ENCODE measurements around the gene ASTL.

DNA sequence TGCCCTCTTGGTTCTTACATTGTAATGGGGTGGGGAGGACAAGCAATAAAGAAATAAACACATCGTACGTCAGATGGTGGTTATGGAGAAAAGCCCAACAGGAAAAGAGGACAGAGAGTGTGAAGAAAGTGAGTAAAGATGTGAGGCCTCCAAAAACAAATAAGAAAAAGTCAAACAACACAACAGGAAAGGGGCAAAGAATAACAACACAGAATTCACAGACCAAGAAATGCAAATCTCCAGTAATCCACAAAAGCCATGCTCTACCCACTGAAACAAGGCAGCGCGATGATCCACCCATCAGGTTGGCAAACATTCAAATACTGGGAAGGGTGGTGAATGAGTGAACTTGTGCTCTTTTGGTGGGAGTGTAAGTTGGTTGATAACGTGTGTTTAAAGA, 23.6 kb upstream of the ASTL start:
- TF ChIP-seq, protein P1, sequence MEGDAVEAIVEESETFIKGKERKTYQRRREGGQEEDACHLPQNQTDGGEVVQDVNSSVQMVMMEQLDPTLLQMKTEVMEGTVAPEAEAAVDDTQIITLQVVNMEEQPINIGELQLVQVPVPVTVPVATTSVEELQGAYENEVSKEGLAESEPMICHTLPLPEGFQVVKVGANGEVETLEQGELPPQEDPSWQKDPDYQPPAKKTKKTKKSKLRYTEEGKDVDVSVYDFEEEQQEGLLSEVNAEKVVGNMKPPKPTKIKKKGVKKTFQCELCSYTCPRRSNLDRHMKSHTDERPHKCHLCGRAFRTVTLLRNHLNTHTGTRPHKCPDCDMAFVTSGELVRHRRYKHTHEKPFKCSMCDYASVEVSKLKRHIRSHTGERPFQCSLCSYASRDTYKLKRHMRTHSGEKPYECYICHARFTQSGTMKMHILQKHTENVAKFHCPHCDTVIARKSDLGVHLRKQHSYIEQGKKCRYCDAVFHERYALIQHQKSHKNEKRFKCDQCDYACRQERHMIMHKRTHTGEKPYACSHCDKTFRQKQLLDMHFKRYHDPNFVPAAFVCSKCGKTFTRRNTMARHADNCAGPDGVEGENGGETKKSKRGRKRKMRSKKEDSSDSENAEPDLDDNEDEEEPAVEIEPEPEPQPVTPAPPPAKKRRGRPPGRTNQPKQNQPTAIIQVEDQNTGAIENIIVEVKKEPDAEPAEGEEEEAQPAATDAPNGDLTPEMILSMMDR (IDR thresholded peaks at IDR 0.05; ENCODE audit: insufficient read depth, low read length, poor library complexity, severe bottlenecking): no peak
- TF ChIP-seq EZH2phosphoT487 (conservative IDR thresholded peaks at IDR 0.05; ENCODE audit: low read length): no peak
